Keratinocyte (primary cell): ENCODE measurements around the gene HMGB2.

Experiments
- CTCF ChIP-seq, 3 experiments: IDR thresholded peaks in 1 of 3; conservative IDR thresholded peaks in 1 of 3; optimal IDR thresholded peaks in 1 of 3; 2 replicates in 2 of 3; 3 replicates in 1 of 3; pipeline versions ENCODE3 to v1.5.1; 2011; ENCODE audit warnings: low read length in 3 of 3, mild to moderate bottlenecking in 3 of 3, moderate library complexity in 2 of 3, control low read depth in 1 of 3, inconsistent platforms in 1 of 3; ENCODE audit not compliant: insufficient read depth in 2 of 3; ENCODE audit errors: extremely low read depth in 1 of 3
- EZH2 ChIP-seq: IDR thresholded peaks from one replicate; pipeline ENCODE4 v1.6.1; 2012; ENCODE audit warnings: inconsistent platforms, mild to moderate bottlenecking, low read length, moderate library complexity

- no peak for TF ChIP-seq CTCF (optimal IDR thresholded peaks at IDR 0.05 in 1 of 3, IDR thresholded peaks at IDR 0.05 in 1 of 3, conservative IDR thresholded peaks at IDR 0.05 in 1 of 3; ENCODE audit: extremely low read depth in 1 of 3, insufficient read depth in 2 of 3, low read length in 3 of 3)
- no peak for TF ChIP-seq EZH2
Measured at GRCh38 chr4:173370477-173371291, 36.5 kb upstream of the HMGB2 start, which contains the start of gene SAP30.
